GM18520 (cell line): ENCODE results near the gene ADA.

Source experiments
- ATAC-seq: cut with Tn5 transposase; IDR thresholded peaks from one replicate; pipeline ENCODE4 v1.9.1; 2021; ENCODE audit not compliant: unreplicated experiment

Gene ADA

DNA sequence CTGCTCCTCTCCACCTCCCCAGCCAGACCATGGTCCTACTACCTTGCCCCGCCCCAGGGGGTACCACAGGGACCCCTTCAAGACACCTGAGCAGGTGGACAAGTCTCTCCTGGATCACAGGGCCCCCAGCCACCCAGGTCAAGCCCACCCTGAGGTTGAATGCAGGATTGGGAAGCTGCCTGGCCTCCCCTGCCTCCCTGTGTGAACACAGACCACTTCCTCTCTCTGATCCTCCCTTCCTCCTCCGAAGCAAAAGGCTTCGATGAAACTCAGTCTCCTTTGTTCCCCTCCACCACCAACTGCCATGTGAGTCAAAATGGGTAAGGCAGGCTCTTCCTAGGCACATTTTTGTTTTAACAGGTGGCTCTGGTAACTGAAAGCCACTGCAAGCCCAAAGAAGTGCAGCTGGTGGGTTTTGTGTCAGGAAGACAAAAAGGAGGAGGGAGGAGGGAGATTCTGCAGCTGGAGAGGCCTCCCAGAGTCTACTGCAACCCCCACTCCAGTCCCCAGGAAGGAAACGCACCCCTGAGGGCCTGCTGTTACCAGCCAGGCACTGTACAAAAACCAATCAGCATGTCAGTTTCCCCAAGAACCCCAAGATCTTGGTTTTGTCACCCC, 5.4 kb downstream of the ADA start:
- ATAC-seq = no peak

DNA sequence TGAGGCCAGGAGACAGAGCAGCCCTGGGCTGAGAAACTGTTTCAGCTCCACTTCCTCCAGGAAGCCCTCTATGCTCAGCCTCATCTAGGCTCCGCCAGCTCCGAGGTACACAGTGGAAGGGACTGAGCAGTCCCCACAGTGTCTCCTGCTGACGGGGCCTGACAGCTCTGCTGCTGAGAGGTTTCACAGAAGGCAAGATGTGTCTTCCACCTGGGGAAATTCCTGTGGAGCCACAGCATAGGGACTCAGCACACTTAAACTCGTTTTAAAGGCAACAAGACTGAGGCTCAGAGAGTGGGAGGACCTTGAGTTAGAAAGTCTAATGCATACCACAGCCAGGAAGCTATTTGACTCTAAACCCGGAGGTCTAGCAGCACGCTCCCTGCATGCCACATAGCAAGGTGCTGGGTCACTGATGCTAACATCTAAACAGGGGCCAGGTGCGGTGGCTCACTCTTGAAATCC, 6.8 kb downstream of the ADA start:
- ATAC-seq = no peak

DNA sequence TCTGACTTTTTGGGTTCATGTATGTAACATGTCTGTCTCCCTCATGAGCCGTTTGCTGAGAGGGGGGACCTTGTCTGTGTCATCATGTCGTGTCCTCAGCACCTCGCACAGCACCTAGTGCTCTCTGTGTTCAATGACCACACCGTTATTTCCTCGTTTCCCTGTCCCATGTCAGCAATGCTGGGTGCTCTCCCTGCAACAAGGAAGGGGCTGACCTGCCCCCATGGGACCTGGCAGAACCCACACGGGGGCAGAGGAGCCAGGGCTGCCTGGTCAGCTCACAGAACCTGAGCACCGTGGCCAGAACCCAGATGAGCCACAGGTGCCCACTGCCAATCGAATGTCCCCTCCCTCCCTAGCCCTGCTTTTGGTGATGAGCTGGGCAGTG, 7.3 kb downstream of the ADA start:
- ATAC-seq = no peak

DNA sequence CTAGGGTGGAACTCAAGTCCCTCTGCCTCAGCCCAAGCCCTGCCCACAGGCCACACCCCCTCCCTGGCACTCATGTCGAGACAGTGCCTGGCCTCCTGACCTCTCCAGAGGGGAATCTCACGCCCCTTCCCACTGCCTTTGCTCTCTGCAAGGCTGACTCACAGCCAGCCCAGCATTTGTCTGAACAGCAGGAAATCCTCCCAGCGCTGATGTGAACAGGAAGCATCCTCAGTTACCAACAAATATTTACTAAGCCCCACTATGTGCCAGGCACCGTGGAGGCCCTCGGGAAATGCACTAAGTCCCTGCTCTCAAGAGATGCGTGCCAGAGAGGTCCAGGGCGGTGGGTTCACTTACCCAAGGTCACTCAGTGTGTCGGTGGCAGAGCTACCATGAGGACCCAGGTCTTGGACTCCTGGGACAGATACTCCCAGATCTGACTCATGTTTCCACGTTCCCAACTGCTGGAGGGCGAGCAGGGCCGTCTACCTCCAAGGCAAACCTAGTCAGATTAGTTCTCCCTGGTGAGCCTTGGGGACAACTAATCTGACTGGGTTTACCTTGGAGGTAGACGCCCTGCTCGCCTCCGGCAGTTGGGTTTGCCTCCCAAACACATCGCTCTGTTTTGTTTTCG, 7.8 kb downstream of the ADA start:
- ATAC-seq = no peak

DNA sequence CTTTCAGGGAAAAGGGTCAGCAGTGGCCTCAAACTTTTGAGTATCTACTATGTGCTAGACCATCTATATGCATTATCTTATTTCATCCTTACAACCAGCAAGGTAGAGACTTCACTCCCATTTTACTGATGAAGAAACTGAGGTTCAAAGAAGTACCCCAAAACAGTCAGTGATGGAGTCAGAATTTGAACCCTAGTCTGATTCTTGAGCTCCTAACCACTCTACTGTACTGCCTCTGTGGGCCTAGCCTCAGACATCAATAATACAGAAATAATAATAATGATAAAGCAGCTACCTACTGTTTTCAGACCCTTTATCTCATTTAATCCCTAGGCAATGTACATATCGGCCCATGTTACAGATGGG, 8.4 kb downstream of the ADA start:
- no peak for ATAC-seq

DNA sequence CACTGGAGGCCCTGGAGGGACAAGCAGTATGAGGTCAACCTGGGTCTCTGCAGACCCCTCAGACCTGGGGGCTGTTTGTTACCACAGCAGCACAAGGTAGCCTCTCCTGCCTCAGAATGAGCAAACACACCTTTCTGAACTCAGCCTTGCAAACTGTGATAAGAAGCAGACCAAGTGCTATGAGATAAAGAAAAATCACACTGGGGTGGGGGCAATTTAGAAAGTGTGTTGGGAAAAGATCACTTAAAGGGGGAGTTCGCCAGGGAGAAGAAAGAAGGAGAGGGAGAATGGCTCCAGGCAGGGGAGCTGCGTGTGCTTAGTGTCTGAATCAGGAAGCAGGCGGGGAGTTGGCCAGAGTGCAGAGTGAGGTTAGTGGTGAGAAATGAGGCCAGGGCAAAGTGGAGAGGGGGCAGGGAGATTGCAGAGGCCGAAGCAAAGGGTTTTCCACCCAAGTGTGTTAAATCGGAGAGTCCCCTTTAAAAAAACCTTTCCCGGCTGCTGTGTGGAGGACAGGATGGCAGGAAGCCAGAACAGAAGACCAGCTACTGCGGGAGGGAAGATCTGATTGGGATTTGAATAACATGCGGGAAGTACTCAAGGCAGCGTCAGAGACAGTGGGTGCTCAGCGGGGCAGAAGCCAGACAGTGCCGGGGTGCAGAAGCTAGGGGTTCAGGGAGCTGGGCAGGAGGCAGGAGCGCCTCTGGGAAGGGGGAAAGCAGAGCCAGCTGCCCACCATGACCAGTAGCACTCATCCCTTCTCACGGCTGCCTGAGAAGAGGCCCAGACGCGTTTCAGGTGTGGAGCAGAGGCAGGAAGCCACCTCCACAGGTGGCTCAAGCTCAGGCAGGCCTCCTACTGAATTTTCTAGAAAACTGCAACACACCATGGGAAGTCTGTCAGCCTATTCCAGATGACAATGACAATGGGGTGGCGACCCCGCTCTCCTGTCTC, 9.0 kb downstream of the ADA start:
- ATAC-seq = no peak

DNA sequence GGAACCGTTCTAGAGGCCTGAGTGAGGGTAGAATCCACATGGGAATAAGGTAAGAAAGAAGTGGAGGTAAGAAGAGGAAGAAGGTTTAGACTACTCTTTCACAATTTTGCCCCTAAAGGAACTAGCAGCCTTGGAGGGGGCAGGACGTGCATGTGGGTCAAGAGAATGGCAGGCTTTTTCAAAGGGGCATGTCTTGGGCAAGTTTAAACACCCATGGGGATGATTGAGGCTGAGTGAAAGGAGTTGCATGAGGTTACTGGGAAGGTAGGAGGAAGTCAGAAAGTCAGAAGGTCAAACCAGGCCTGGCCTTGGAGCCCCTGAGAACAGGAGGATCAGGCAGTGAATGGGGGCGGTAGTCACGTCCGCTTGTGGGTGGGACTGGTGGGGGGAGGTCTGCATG, 10.2 kb downstream of the ADA start:
- ATAC-seq = no peak

DNA sequence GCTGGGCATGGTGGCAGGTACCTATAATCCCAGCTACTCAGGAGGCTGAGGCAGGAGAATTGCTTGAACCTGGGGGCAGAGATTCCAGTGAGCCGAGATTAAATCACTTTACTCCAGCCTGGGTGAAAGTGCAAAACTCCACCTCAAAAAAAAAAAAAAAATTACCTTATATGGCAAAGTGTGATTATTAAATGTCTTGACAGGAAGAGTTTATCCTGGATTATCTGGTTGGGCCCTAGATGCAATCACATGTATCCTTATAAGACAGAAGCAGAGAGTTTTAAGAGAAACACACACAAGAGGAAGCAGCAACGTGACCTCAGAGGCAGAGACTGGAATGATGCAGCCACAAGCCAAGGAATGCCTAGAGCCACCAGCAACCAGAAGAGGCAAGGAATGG, 11.0 kb downstream of the ADA start:
- ATAC-seq = no peak

DNA sequence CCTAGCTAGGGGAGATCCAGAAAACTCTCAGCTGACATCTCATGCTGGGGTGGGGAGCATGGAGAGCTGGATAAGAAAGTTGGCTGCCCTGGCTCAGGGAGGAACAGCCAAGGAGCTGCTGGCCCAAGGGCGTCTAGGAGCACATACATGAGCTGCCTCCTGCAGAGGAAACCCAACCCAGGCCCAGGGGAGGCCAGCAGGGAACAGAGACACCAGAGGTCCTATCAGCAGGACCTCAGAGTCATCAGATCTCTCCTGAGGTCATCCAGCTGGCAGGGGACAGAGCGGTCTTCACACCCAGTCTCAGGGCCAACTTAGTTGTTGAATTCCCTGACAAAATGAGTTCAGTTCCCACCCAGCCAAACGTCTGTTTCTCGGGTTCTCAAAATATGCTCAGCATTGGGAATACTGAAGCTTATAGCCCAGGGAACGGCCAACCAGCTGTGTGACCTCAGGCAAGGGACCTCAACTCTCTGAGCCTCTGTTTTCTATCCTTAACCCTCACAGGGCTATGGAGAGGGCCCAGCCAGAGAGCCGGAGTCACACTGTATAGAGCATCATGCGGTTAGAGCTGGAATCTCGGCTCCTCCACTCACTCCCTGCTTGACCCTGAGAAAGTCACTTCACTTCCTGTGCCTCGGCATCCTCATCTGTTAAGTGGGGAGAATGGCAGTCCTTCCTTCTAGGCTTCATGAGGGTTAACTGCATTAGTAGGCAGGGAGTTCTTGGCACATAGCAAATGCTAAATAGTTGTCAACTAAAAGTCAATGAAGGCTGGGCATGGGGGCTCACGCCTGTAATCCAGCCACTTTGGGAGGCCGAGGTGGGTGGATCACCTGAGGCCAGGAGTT, 13.8 kb downstream of the ADA start:
- ATAC-seq = no peak

DNA sequence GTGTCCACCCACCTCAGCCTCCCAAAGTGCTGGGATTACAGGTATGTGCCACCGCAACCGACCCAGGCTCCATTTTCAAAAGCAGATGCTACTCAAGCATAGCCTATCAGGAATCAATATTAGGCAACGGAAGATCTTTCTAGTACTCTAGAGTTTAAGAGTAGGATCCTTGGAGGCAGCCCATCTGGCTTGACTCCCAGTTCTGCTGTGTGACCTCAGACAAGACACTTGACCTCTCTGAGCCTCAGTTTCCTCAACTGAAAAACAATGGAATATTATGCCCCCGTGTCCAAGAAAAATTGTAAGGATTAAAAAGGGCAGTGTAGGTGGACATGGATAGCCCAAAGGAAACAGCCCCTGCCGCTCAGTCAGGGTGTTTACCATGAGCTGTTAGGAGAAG, 14.5 kb downstream of the ADA start:
- no peak for ATAC-seq

DNA sequence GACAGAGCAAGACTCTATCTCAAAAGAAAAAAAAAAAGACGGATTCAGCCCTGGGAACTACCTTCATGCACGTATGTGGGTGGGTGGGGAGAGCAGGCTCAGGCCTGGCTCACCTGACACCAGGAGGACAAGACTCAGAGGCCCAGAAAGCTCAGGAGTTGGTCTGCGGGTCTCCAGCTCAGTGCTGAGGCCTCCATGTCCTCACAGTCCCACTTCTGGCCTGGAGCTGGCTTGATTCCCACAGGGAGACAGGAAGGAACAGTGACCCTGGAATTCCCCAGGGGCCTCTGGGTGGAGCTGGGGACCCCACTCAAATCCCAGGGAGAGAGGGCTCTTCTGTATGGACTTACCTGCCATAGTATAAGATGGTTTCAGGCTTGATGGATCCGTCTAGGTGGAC, 15.6 kb downstream of the ADA start:
- no peak for ATAC-seq

DNA sequence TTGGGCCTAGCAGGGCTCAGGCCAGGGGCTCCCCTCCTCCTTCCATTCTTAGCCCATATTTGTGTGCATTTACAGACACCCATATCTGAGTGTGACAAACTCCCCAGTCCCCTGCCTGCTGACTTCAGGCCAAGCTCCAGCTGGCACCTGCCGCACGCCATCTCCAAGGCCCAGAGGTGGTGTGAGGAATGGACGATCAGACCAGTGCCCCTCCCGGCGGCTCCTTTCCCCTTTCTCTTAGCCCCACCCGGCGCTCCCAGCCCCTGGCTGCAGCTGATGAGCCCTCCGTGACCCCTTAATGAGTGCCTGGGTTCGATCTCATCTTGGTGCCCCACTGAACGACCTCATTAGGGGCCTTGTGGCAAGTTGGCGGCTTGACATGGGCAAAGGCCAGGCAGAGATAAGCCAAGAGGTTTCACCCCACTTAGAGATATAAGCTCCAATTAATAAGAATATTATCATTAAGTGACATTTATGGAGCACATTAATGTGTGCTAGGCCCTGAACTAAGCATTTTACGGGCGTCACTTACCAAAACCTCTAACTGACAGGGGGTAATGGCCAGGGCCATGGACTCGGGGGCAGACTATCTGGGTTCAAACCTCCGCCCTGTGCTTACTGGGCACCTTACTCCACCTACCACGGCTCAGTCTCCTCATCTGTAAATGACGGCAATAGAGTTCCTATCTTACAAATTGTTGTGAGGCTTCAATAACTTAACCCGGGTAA, 17.5 kb downstream of the ADA start:
- ATAC-seq = no peak

DNA sequence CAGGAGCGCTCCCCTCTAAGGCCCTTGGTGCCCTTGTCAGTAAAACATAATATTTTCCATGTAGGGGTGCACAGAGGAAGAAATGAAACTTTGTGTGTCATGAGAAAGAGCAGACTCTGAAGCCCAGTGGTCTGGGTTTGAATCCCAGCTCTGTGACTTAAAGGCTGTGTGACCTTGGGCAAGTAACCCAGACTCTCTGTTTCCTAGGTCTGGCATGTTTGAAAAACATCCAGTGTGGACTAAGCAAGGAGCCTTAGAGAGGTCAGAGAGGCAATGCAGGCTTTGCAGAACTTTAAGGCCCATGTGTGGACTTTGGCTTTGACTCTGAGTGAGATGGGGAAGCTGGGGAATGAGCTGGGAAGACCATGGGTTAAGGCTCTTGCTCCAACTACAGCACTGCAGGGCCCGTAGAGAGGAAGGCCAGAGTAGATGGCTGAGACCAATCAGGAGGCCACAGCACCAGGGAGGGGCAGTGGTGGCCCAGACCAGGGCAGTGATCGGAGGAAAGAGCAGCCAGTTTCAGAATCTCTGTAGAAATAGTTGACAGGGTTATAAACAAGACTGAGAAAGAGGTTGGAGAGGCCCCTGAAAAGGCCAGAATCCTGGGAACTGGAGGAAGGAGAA, 18.2 kb downstream of the ADA start:
- no peak for ATAC-seq

DNA sequence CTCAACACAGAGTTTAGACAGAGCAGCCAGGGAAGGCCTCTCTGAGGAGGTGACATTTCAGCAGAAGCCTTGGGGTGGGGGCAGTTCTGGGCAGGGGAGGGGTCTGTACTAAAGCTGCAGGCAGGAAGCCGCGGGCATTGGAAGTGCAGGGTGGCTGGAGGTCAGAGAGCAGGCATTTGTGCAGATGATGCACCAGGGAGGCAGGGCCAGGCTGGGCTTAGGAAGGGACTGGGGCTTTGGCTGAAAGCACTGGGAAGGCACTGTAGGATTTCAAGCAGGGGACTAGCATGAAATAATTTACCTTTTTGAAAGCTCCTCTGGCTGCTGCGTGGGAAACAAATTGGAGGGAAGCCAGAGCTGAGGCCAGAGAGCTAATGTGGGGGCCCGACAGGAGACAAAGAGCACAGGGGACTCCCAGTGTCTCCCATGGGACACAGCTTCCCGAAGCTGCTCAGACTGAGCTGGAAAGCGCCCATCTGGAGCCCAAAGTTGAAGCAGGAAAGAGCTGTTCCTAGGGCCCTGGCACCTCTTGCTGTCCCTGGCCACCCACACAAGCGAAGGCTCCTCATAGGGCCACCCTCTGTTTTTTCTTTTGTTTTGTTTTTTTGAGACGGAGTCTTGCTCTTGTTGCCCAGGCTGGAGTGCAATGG, 19.3 kb downstream of the ADA start:
- no peak for ATAC-seq

DNA sequence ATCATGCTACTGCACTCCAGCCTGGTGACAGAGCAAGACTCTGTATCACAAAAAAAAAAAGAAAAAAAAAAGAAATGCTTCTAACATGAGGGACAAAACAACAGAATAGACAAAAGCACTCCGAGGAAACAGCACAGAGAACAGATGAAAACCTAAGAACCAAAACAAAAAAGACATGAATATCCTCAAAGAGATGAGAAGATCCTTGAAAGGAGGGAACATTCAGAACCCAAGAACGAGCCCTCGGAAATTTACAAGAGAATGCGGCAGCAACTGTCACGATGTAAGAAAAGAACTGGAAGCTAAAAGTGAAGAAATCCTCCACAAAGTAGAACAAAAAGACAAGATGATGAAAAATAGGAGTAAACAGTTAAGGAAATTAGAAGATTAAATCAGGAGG, 21.2 kb downstream of the ADA start:
- ATAC-seq = no peak

DNA sequence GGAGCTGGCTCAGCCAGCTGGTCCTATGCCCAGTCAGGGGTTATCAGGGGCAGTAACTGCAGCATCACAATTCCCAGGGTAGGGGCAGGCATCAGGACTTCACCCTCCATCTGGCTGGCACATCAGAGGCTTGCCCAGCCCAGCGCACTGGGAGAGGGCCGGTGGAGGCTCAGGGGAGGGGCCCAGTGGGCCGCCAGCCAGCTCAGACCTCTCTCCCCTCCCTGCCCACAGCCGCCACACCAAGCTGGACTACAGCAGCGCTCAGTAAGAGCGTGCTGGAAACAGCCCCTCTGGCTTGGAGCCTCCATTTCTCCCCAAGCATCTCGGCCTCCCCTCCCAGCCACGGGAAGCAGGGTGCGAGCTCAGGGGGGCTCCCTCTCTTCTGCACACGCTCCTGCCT, 22.0 kb downstream of the ADA start:
- no peak for ATAC-seq

DNA sequence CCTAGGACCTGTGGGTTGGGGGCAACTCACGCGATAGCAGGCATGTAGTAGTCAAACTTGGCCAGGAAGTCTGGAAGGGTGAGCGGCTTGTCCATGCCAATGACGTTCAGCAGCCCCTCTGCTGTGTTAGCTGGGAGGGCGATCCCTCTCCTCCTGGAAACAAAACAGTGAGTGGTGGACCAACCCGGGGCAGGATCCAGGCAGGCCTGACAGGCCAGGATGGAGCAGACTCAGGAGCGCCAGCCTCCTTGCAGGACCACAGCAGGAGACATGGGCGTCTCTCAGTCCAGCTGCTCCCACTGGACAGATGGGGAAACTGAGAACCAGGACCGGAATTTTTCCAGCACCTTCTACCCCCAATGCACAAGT, 22.5 kb downstream of the ADA start:
- ATAC-seq = no peak

DNA sequence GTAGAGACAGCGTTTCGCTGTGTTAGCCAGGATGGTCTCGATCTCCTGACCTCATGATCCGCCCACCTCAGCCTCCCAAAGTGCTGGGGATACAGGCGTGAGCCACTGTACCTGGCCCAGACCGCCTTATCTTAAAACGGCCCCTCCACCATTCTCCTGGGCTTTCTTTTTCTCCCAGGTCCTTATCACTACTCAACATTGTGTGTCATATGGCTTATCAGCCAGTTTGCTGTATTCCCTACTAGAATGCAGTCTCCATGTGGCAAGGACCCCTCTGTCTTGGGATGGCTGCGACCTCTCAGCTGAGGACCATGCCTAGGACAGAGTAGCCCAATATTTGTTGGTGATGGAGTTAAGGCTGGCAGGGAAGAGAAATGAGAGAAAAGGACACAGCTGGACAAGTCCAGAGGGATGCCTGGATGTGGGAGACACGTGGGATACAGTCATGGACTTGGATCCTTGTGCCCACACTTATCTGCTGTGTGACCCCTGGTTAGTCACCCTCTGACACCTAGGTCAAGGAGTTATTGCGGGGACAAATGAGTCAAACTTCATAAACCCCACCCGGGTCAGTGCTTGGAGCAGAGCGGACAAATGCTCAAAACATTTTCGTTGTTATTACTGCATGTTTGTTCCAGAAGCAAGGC, 24.0 kb downstream of the ADA start:
- ATAC-seq = no peak

DNA sequence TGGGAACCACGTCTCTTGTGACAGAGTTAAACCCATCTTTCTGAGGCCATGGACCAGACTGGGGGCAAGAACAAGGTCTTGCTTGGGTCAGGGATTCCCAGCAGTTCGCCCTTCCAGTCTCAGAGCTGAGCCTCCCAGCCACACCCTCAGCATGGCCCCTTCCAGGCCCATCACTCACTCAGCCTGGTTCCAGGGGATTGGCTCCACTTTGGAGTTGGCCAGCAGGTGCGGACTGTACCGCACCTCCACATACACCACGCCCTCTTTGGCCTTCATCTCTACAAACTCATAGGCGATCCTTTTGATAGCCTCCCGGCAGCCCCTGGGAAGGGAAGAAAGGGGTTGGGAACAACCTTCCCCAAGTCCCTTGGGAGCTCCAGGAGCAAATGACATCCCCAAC, 25.2 kb downstream of the ADA start:
- no peak for ATAC-seq
